Measurements from ENCODE around the gene SRSF2.
A peak's percentile ranks its signal among the peaks of the same experiment; 100 is the strongest.

The SRSF2 gene

GRCh38 chr17:76720211-76720610 lies 16.9 kb downstream of the SRSF2 start:
- in situ Hi-C loops (cut with HindIII; ENCODE audit: low sequenced_read_pairs), result no loop called here
- TF ChIP-seq CTCF (IDR thresholded peaks at IDR 0.05; ENCODE audit: low read depth, low read length), result no peak
- no peak overlapping the region for H3K4me3 ChIP-seq (ENCODE audit: low read depth, low read length)
- no peak for DNase-seq (ENCODE audit: low read depth, low spot score)

- TF ChIP-seq CTCF (IDR thresholded peaks at IDR 0.05; ENCODE audit: low read depth, low read length), result no peak
- no peak overlapping the region for H3K4me3 ChIP-seq (ENCODE audit: low read depth, low read length)
- DNase-seq (ENCODE audit: low read depth, low spot score), result no peak
- in situ Hi-C loops (cut with HindIII; ENCODE audit: low sequenced_read_pairs), result no loop called here
These were observed 18.6 kb downstream of the SRSF2 start for GRCh38 chr17:76718516-76718915.

- peak; percentile 89 for DNase-seq (ENCODE audit: low read depth, low spot score)
- in situ Hi-C loops (cut with HindIII; ENCODE audit: low sequenced_read_pairs), result no loop called here
- H3K4me3 ChIP-seq (ENCODE audit: low read depth, low read length), result no peak overlapping the region
- TF ChIP-seq CTCF (IDR thresholded peaks at IDR 0.05; ENCODE audit: low read depth, low read length), result no peak
These were observed 20.3 kb downstream of the SRSF2 start for GRCh38 chr17:76716839-76717215.

GRCh38 chr17:76716146-76716838 lies 20.8 kb downstream of the SRSF2 start:
- in situ Hi-C loops (cut with HindIII; ENCODE audit: low sequenced_read_pairs), result no loop called here
- DNase-seq (ENCODE audit: low read depth, low spot score), result peak; percentile 98
- no peak for TF ChIP-seq CTCF (IDR thresholded peaks at IDR 0.05; ENCODE audit: low read depth, low read length)
- no peak overlapping the region for H3K4me3 ChIP-seq (ENCODE audit: low read depth, low read length)

- H3K4me3 ChIP-seq (ENCODE audit: low read depth, low read length), result no peak overlapping the region
- in situ Hi-C loops (cut with HindIII; ENCODE audit: low sequenced_read_pairs), result no loop called here
- DNase-seq (ENCODE audit: low read depth, low spot score), result no peak
- TF ChIP-seq CTCF (IDR thresholded peaks at IDR 0.05; ENCODE audit: low read depth, low read length), result no peak
These were observed 21.7 kb downstream of the SRSF2 start for GRCh38 chr17:76715496-76715830.

GRCh38 chr17:76714822-76715495 lies 22.2 kb downstream of the SRSF2 start:
- DNase-seq (ENCODE audit: low read depth, low spot score), result peak; percentile 67
- TF ChIP-seq CTCF (IDR thresholded peaks at IDR 0.05; ENCODE audit: low read depth, low read length), result peak; percentile 82
- in situ Hi-C loops (cut with HindIII; ENCODE audit: low sequenced_read_pairs), result no loop called here
- no peak overlapping the region for H3K4me3 ChIP-seq (ENCODE audit: low read depth, low read length)
